GM23338 (cell line): Measurements from ENCODE around the gene TNFRSF6B.
A peak's percentile ranks its signal among the peaks of the same experiment; 100 is the strongest.

Source experiments
- CREB1 ChIP-seq: fragments of 250-450 bp; sonication (Bioruptor Pico); IDR thresholded peaks from 2 replicates; pipeline ENCODE4 v1.5.0; 2020; ENCODE audit warnings: low read depth, mild to moderate bottlenecking, moderate library complexity
- EZH2 ChIP-seq: fragments of 200-600 bp; sonication (generic); IDR thresholded peaks from one replicate; pipeline ENCODE4 v1.8.0; 2017; ENCODE audit warnings: antibody characterized with exemption, mild to moderate bottlenecking, low read depth; ENCODE audit not compliant: unreplicated experiment
- EZH2phosphoT487 ChIP-seq: fragments of 200-600 bp; sonication (generic); IDR thresholded peaks from one replicate; pipeline ENCODE4 v1.8.1; 2018; ENCODE audit warnings: antibody characterized with exemption; ENCODE audit not compliant: unreplicated experiment
- JUNB ChIP-seq: IDR thresholded peaks from one replicate; pipeline ENCODE4 v1.6.1; 2016; ENCODE audit warnings: antibody characterized with exemption; ENCODE audit not compliant: unreplicated experiment
- NANOG ChIP-seq: IDR thresholded peaks from 2 replicates; pipeline ENCODE4 v1.6.1; 2016; ENCODE audit warnings: antibody characterized with exemption, borderline replicate concordance
- POLR2AphosphoS5 ChIP-seq: IDR thresholded peaks from 2 replicates; pipeline ENCODE4 v1.6.1; 2016; ENCODE audit warnings: antibody characterized with exemption, low read depth
- STAT1 ChIP-seq: IDR thresholded peaks from one replicate; pipeline ENCODE4 v1.6.1; 2016; ENCODE audit warnings: antibody characterized with exemption; ENCODE audit not compliant: unreplicated experiment
- ZNF331 ChIP-seq: fragments of 250-450 bp; sonication (Bioruptor Pico); IDR thresholded peaks from 2 replicates; pipeline ENCODE4 v1.5.0; 2020; ENCODE audit warnings: low read depth, mild to moderate bottlenecking, moderate library complexity
- TF ChIP-seq, protein P1 (sequence below), 2 experiments: fragments of 200-600 bp in 1 of 2; sonication (generic) in 1 of 2; conservative IDR thresholded peaks; 2 replicates each; pipeline versions ENCODE4 v1.5.1 to v1.6.1; 2016 to 2017; ENCODE audit warnings: antibody characterized with exemption in 2 of 2, low read depth in 2 of 2, mild to moderate bottlenecking in 2 of 2, moderate library complexity in 1 of 2
- TF ChIP-seq, protein P2 (sequence below): IDR thresholded peaks from one replicate; pipeline ENCODE4 v1.6.1; 2018; ENCODE audit warnings: antibody characterized with exemption; ENCODE audit not compliant: unreplicated experiment
- TF ChIP-seq, protein P3 (sequence below): IDR thresholded peaks from 2 replicates; pipeline ENCODE4 v1.6.1; 2016; ENCODE audit warnings: antibody characterized with exemption

DNA sequence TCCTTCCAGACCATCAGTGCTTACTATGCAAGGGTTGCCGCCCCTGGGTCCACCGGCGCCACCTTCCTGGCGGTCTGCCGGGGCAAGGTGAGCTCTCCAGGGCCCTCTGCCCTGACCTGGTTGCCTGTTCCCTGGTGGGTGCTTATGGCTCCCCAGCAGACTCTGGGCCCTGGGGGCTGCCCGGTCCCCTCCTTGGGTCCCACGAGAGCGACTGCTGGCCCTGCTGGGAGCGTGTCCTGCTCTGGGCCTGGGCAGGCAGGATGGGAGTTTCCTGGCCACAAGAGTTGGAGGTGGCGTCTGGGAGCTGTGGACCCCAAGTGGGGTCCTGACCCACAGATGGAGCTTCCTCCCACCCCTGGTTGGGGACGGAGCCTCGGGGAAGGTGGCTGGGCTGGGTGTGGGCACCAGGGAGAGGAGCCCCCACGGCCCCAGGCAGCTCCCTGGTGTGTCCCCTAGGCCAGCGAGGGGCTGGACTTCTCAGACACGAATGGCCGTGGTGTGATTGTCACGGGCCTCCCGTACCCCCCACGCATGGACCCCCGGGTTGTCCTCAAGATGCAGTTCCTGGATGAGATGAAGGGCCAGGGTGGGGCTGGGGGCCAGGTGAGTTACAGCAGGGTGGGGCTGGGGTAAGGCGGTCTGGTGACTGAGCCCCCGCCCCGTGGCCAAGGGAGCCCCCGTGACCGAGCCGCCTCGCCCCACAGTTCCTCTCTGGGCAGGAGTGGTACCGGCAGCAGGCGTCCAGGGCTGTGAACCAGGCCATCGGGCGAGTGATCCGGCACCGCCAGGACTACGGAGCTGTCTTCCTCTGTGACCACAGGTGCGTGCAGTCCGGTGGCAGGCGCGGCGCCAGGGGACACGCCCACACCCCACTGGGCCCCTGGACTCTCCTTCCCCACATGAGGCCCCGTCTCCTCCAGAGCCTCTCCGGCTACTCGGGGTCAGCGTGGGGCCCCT, 7.1 kb upstream of the TNFRSF6B start:
- TF ChIP-seq, protein P1, sequence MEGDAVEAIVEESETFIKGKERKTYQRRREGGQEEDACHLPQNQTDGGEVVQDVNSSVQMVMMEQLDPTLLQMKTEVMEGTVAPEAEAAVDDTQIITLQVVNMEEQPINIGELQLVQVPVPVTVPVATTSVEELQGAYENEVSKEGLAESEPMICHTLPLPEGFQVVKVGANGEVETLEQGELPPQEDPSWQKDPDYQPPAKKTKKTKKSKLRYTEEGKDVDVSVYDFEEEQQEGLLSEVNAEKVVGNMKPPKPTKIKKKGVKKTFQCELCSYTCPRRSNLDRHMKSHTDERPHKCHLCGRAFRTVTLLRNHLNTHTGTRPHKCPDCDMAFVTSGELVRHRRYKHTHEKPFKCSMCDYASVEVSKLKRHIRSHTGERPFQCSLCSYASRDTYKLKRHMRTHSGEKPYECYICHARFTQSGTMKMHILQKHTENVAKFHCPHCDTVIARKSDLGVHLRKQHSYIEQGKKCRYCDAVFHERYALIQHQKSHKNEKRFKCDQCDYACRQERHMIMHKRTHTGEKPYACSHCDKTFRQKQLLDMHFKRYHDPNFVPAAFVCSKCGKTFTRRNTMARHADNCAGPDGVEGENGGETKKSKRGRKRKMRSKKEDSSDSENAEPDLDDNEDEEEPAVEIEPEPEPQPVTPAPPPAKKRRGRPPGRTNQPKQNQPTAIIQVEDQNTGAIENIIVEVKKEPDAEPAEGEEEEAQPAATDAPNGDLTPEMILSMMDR (conservative IDR thresholded peaks at IDR 0.05; ENCODE audit: low read depth in 2 of 2) = peak in 1 of 2 experiments; percentile 22; a peak in 2 of 4 replicates
- TF ChIP-seq EZH2phosphoT487 (no peak), POLR2AphosphoS5 (no peak), JUNB (no peak), ZNF331 (CRISPR knock-in tag) (no peak), EZH2 (no peak), NANOG (no peak), CREB1 (CRISPR knock-in tag) (no peak), STAT1 (no peak)
- TF ChIP-seq, protein P2, sequence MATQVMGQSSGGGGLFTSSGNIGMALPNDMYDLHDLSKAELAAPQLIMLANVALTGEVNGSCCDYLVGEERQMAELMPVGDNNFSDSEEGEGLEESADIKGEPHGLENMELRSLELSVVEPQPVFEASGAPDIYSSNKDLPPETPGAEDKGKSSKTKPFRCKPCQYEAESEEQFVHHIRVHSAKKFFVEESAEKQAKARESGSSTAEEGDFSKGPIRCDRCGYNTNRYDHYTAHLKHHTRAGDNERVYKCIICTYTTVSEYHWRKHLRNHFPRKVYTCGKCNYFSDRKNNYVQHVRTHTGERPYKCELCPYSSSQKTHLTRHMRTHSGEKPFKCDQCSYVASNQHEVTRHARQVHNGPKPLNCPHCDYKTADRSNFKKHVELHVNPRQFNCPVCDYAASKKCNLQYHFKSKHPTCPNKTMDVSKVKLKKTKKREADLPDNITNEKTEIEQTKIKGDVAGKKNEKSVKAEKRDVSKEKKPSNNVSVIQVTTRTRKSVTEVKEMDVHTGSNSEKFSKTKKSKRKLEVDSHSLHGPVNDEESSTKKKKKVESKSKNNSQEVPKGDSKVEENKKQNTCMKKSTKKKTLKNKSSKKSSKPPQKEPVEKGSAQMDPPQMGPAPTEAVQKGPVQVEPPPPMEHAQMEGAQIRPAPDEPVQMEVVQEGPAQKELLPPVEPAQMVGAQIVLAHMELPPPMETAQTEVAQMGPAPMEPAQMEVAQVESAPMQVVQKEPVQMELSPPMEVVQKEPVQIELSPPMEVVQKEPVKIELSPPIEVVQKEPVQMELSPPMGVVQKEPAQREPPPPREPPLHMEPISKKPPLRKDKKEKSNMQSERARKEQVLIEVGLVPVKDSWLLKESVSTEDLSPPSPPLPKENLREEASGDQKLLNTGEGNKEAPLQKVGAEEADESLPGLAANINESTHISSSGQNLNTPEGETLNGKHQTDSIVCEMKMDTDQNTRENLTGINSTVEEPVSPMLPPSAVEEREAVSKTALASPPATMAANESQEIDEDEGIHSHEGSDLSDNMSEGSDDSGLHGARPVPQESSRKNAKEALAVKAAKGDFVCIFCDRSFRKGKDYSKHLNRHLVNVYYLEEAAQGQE = no peak
- TF ChIP-seq, protein P3, sequence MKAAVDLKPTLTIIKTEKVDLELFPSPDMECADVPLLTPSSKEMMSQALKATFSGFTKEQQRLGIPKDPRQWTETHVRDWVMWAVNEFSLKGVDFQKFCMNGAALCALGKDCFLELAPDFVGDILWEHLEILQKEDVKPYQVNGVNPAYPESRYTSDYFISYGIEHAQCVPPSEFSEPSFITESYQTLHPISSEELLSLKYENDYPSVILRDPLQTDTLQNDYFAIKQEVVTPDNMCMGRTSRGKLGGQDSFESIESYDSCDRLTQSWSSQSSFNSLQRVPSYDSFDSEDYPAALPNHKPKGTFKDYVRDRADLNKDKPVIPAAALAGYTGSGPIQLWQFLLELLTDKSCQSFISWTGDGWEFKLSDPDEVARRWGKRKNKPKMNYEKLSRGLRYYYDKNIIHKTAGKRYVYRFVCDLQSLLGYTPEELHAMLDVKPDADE = no peak
